Measurements from ENCODE around the gene SNPH.
A peak's percentile ranks its signal among the peaks of the same experiment; 100 is the strongest.
"Not testable (repeated sequence)": the region's sequence is repeated elsewhere in the genome, so short reads cannot be mapped to it uniquely, and the experiment has no call there.

The SNPH gene

GRCh38 chr20:1266167-1266973, at the start of gene SNPH:
SNPH (plus strand) TSS chr20:1266294; CDS start chr20:1296240, 29,946 bp downstream.
- Histone ChIP-seq H3K4me1 (ENCODE audit: control insufficient read depth, low read length) (no peaks in the 10 kb centered on the region; the same call in 1 of the 2 replicates), H3K4me2 (ENCODE audit: low read length) (peak within 1 kb of the TSS; percentile 41; the same call in 1 of the 2 replicates), H3K79me2 (ENCODE audit: control insufficient read depth, low read length) (no peaks in the 10 kb centered on the region), H3K9me2 (replicated peaks; ENCODE audit: control insufficient read depth, low read length) (no peaks in the 10 kb centered on the region), H4K20me1 (ENCODE audit: control insufficient read depth, insufficient read depth, low read depth, low read length) (no peaks in the 10 kb centered on the region), H3K4me3 (ENCODE audit: low read length) (peak within 1 kb of the TSS; percentile 21), H3K36me3 (ENCODE audit: control insufficient read depth, low read length) (no peaks in the 10 kb centered on the region), H3F3A (ENCODE audit: control insufficient read depth, insufficient read depth) (no peaks in the 10 kb centered on the region), H3K27me3 (ENCODE audit: control insufficient read depth, low read length) (peaks cover 57% of the 10 kb centered on the region), H3K27ac (ENCODE audit: low read depth, low read length) (no peak within 1 kb of the TSS), H3K9me3 (ENCODE audit: control insufficient read depth, insufficient read depth, low read length) (no peaks in the 10 kb centered on the region; the same call in none of the 2 replicates)
- TF ChIP-seq CTCF (IDR thresholded peaks at IDR 0.05; ENCODE audit: low read depth, low read length, poor library complexity, severe bottlenecking) (no peak), EZH2phosphoT487 (IDR thresholded peaks at IDR 0.05; ENCODE audit: borderline replicate concordance, low read length) (peak; percentile 97)

- not testable (repeated sequence) for H3K4me2 ChIP-seq (ENCODE audit: low read length); H3K4me3 ChIP-seq (ENCODE audit: low read length); H4K20me1 ChIP-seq (ENCODE audit: control insufficient read depth, insufficient read depth, low read depth, low read length); H3K9me2 ChIP-seq (replicated peaks; ENCODE audit: control insufficient read depth, low read length); H3F3A ChIP-seq (ENCODE audit: control insufficient read depth, insufficient read depth); H3K9me3 ChIP-seq (ENCODE audit: control insufficient read depth, insufficient read depth, low read length); H3K4me1 ChIP-seq (ENCODE audit: control insufficient read depth, low read length); H3K27ac ChIP-seq (ENCODE audit: low read depth, low read length); H3K36me3 ChIP-seq (ENCODE audit: control insufficient read depth, low read length); H3K79me2 ChIP-seq (ENCODE audit: control insufficient read depth, low read length)
- H3K27me3 ChIP-seq (ENCODE audit: control insufficient read depth, low read length), result peaks cover 20% of the 10 kb centered on the region
Measured at GRCh38 chr20:1216527-1217427, 49.3 kb upstream of the SNPH start.

GRCh38 chr20:1222750-1223149, 43.3 kb upstream of the SNPH start:
- H3K9me2 ChIP-seq (replicated peaks; ENCODE audit: control insufficient read depth, low read length); H3K4me1 ChIP-seq (ENCODE audit: control insufficient read depth, low read length); H3K4me2 ChIP-seq (ENCODE audit: low read length); H3K27ac ChIP-seq (ENCODE audit: low read depth, low read length); H3K9me3 ChIP-seq (ENCODE audit: control insufficient read depth, insufficient read depth, low read length); H4K20me1 ChIP-seq (ENCODE audit: control insufficient read depth, insufficient read depth, low read depth, low read length); H3K4me3 ChIP-seq (ENCODE audit: low read length); H3K36me3 ChIP-seq (ENCODE audit: control insufficient read depth, low read length); H3K79me2 ChIP-seq (ENCODE audit: control insufficient read depth, low read length); H3F3A ChIP-seq (ENCODE audit: control insufficient read depth, insufficient read depth): not testable (repeated sequence)
- H3K27me3 ChIP-seq (ENCODE audit: control insufficient read depth, low read length), result peaks cover 13% of the 10 kb centered on the region

GRCh38 chr20:1224205-1224890, 41.7 kb upstream of the SNPH start:
- Histone ChIP-seq H3K4me1 (ENCODE audit: control insufficient read depth, low read length) (no peaks in the 10 kb centered on the region), H3K9me3 (ENCODE audit: control insufficient read depth, insufficient read depth, low read length) (no peaks in the 10 kb centered on the region), H3K79me2 (ENCODE audit: control insufficient read depth, low read length) (no peaks in the 10 kb centered on the region), H4K20me1 (ENCODE audit: control insufficient read depth, insufficient read depth, low read depth, low read length) (no peaks in the 10 kb centered on the region), H3K4me3 (ENCODE audit: low read length) (no peak overlapping the region), H3K27ac (ENCODE audit: low read depth, low read length) (no peak overlapping the region), H3K9me2 (replicated peaks; ENCODE audit: control insufficient read depth, low read length) (no peaks in the 10 kb centered on the region), H3F3A (ENCODE audit: control insufficient read depth, insufficient read depth) (no peaks in the 10 kb centered on the region), H3K36me3 (ENCODE audit: control insufficient read depth, low read length) (no peaks in the 10 kb centered on the region), H3K4me2 (ENCODE audit: low read length) (no peak overlapping the region), H3K27me3 (ENCODE audit: control insufficient read depth, low read length) (peaks cover 20% of the 10 kb centered on the region)
- TF ChIP-seq EZH2phosphoT487 (IDR thresholded peaks at IDR 0.05; ENCODE audit: borderline replicate concordance, low read length) (no peak), CTCF (IDR thresholded peaks at IDR 0.05; ENCODE audit: low read depth, low read length, poor library complexity, severe bottlenecking) (no peak)
